ENCODE measurements around the gene GALNT17. TPM values are rescaled to one million over a fixed set of nuclear protein-coding genes. Genes with fewer than 3 reads are reported as not detected.
A peak's percentile ranks its signal among the peaks of the same experiment; 100 is the strongest.
"Not testable (repeated sequence)": the region's sequence is repeated elsewhere in the genome, so short reads cannot be mapped to it uniquely, and the experiment has no call there.

Gene GALNT17
- total and polyA plus RNA-seq, 3 experiments from 2014 or later = not detected

- H3K9me3 Mint-ChIP-seq = peaks cover 1 to 11% (median 3%) of the 10 kb centered on the region in 5 donors
- H3K9me3 ChIP-seq (ENCODE audit: low read length) = no peaks in the 10 kb centered on the region
- H3K4me1 Mint-ChIP-seq = no peaks in the 10 kb centered on the region
- no peaks in the 10 kb centered on the region for H3K27me3 ChIP-seq (ENCODE audit: insufficient read depth, low read length, poor library complexity, severe bottlenecking)
- no peaks in the 10 kb centered on the region for H3K4me1 ChIP-seq (ENCODE audit: insufficient read depth, low read length)
- H3K4me3 ChIP-seq (ENCODE audit: low read length) = no peak overlapping the region
- H3K4me3 Mint-ChIP-seq = no peak overlapping the region
- POLR2A ChIA-PET = no interaction called here
- DNase-seq = no peak
- no peak overlapping the region for H3K27ac Mint-ChIP-seq
- H3K36me3 Mint-ChIP-seq = no peaks in the 10 kb centered on the region
- no peak overlapping the region for H3K27ac ChIP-seq (ENCODE audit: low read depth, low read length)
- H3K27me3 Mint-ChIP-seq = peaks cover 0 to 2% of the 10 kb centered on the region in 2 donors
- CTCF ChIA-PET = no interaction called here
- H3K36me3 ChIP-seq (ENCODE audit: insufficient read depth, low read length) = no peaks in the 10 kb centered on the region
Observed at GRCh38 chr7:71639382-71640085, 507.6 kb downstream of the GALNT17 start.

GRCh38 chr7:71643031-71643430 lies 511.1 kb downstream of the GALNT17 start:
- H3K27ac Mint-ChIP-seq; H3K27me3 Mint-ChIP-seq; POLR2A ChIA-PET; H3K4me3 ChIP-seq (ENCODE audit: low read length); H3K4me1 ChIP-seq (ENCODE audit: insufficient read depth, low read length); DNase-seq; H3K9me3 ChIP-seq (ENCODE audit: low read length); CTCF ChIA-PET; H3K36me3 ChIP-seq (ENCODE audit: insufficient read depth, low read length); H3K27me3 ChIP-seq (ENCODE audit: insufficient read depth, low read length, poor library complexity, severe bottlenecking); H3K27ac ChIP-seq (ENCODE audit: low read depth, low read length); H3K36me3 Mint-ChIP-seq; H3K4me1 Mint-ChIP-seq: not testable (repeated sequence)
- Mint-ChIP-seq H3K9me3 (peaks cover 2 to 12% (median 7%) of the 10 kb centered on the region in 5 donors), H3K4me3 (peak overlapping the region in 1 of 7 donors; percentile 36)

GRCh38 chr7:71645836-71646235 lies 513.9 kb downstream of the GALNT17 start:
- peaks cover 7 to 15% (median 13%) of the 10 kb centered on the region in 5 donors for H3K9me3 Mint-ChIP-seq
- H3K4me3 ChIP-seq (ENCODE audit: low read length) = no peak overlapping the region
- H3K4me1 ChIP-seq (ENCODE audit: insufficient read depth, low read length) = no peaks in the 10 kb centered on the region
- no peaks in the 10 kb centered on the region for H3K9me3 ChIP-seq (ENCODE audit: low read length)
- ChIA-PET POLR2A (no interaction called here), CTCF (no interaction called here)
- no peaks in the 10 kb centered on the region for H3K27me3 ChIP-seq (ENCODE audit: insufficient read depth, low read length, poor library complexity, severe bottlenecking)
- no peak overlapping the region for H3K27ac Mint-ChIP-seq
- no peaks in the 10 kb centered on the region for H3K4me1 Mint-ChIP-seq
- H3K36me3 Mint-ChIP-seq = no peaks in the 10 kb centered on the region
- H3K27me3 Mint-ChIP-seq = no peaks in the 10 kb centered on the region
- H3K27ac ChIP-seq (ENCODE audit: low read depth, low read length) = no peak overlapping the region
- no peak for DNase-seq
- H3K4me3 Mint-ChIP-seq = no peak overlapping the region
- H3K36me3 ChIP-seq (ENCODE audit: insufficient read depth, low read length) = no peaks in the 10 kb centered on the region

- Histone ChIP-seq H3K4me1 (ENCODE audit: insufficient read depth, low read length) (no peaks in the 10 kb centered on the region), H3K4me3 (ENCODE audit: low read length) (no peak overlapping the region)
Observed at GRCh38 chr7:71649812-71650211, 517.9 kb downstream of the GALNT17 start.

GRCh38 chr7:71650653-71651337 lies 518.9 kb downstream of the GALNT17 start:
- no peaks in the 10 kb centered on the region for H3K27me3 Mint-ChIP-seq
- no peaks in the 10 kb centered on the region for H3K4me1 Mint-ChIP-seq
- ChIA-PET CTCF (no interaction called here), POLR2A (no interaction called here)
- Histone ChIP-seq H3K9me3 (ENCODE audit: low read length) (no peaks in the 10 kb centered on the region), H3K36me3 (ENCODE audit: insufficient read depth, low read length) (no peaks in the 10 kb centered on the region), H3K4me3 (ENCODE audit: low read length) (no peak overlapping the region), H3K4me1 (ENCODE audit: insufficient read depth, low read length) (no peaks in the 10 kb centered on the region), H3K27me3 (ENCODE audit: insufficient read depth, low read length, poor library complexity, severe bottlenecking) (no peaks in the 10 kb centered on the region), H3K27ac (ENCODE audit: low read depth, low read length) (no peak overlapping the region)
- no peak overlapping the region for H3K27ac Mint-ChIP-seq
- H3K9me3 Mint-ChIP-seq = peaks cover 7 to 13% (median 9%) of the 10 kb centered on the region in 5 donors
- H3K36me3 Mint-ChIP-seq = no peaks in the 10 kb centered on the region
- no peak for DNase-seq
- H3K4me3 Mint-ChIP-seq = no peak overlapping the region

More at GRCh38 chr7:71649812-71650211, 517.9 kb downstream of the GALNT17 start:
- no peak for DNase-seq
- Histone ChIP-seq H3K36me3 (ENCODE audit: insufficient read depth, low read length) (no peaks in the 10 kb centered on the region), H3K9me3 (ENCODE audit: low read length) (no peaks in the 10 kb centered on the region), H3K27ac (ENCODE audit: low read depth, low read length) (no peak overlapping the region), H3K27me3 (ENCODE audit: insufficient read depth, low read length, poor library complexity, severe bottlenecking) (no peaks in the 10 kb centered on the region)
- POLR2A ChIA-PET = no interaction called here
- H3K4me1 Mint-ChIP-seq = no peaks in the 10 kb centered on the region
- H3K27me3 Mint-ChIP-seq = no peaks in the 10 kb centered on the region
- peaks cover 7 to 16% (median 10%) of the 10 kb centered on the region in 5 donors for H3K9me3 Mint-ChIP-seq
- CTCF ChIA-PET = no interaction called here
- no peak overlapping the region for H3K4me3 Mint-ChIP-seq
- no peaks in the 10 kb centered on the region for H3K36me3 Mint-ChIP-seq
- no peak overlapping the region for H3K27ac Mint-ChIP-seq

GRCh38 chr7:71652510-71652909 lies 520.6 kb downstream of the GALNT17 start:
- H3K27ac Mint-ChIP-seq = no peak overlapping the region
- Histone ChIP-seq H3K27me3 (ENCODE audit: insufficient read depth, low read length, poor library complexity, severe bottlenecking) (no peaks in the 10 kb centered on the region), H3K4me1 (ENCODE audit: insufficient read depth, low read length) (no peaks in the 10 kb centered on the region), H3K27ac (ENCODE audit: low read depth, low read length) (no peak overlapping the region), H3K36me3 (ENCODE audit: insufficient read depth, low read length) (no peaks in the 10 kb centered on the region), H3K4me3 (ENCODE audit: low read length) (no peak overlapping the region), H3K9me3 (ENCODE audit: low read length) (no peaks in the 10 kb centered on the region)
- ChIA-PET CTCF (no interaction called here), POLR2A (no interaction called here)
- H3K9me3 Mint-ChIP-seq = peaks cover 5 to 17% (median 8%) of the 10 kb centered on the region in 5 donors
- no peak overlapping the region for H3K4me3 Mint-ChIP-seq
- no peaks in the 10 kb centered on the region for H3K36me3 Mint-ChIP-seq
- DNase-seq = no peak
- H3K4me1 Mint-ChIP-seq = no peaks in the 10 kb centered on the region
- H3K27me3 Mint-ChIP-seq = no peaks in the 10 kb centered on the region

- no peak overlapping the region for H3K27ac ChIP-seq (ENCODE audit: low read depth, low read length)
- CTCF ChIA-PET = no interaction called here
Observed at GRCh38 chr7:71657386-71657785, 525.4 kb downstream of the GALNT17 start.

GRCh38 chr7:71659622-71660021 lies 527.7 kb downstream of the GALNT17 start:
- Histone ChIP-seq H3K9me3 (ENCODE audit: low read length) (no peaks in the 10 kb centered on the region), H3K27ac (ENCODE audit: low read depth, low read length) (no peak overlapping the region), H3K36me3 (ENCODE audit: insufficient read depth, low read length) (no peaks in the 10 kb centered on the region), H3K4me1 (ENCODE audit: insufficient read depth, low read length) (no peaks in the 10 kb centered on the region), H3K27me3 (ENCODE audit: insufficient read depth, low read length, poor library complexity, severe bottlenecking) (no peaks in the 10 kb centered on the region), H3K4me3 (ENCODE audit: low read length) (no peak overlapping the region)
- H3K9me3 Mint-ChIP-seq = peaks cover 0 to 20% (median 8%) of the 10 kb centered on the region in 5 donors
- no peak overlapping the region for H3K4me3 Mint-ChIP-seq
- H3K27me3 Mint-ChIP-seq = no peaks in the 10 kb centered on the region
- H3K36me3 Mint-ChIP-seq = no peaks in the 10 kb centered on the region
- H3K4me1 Mint-ChIP-seq = no peaks in the 10 kb centered on the region
- POLR2A ChIA-PET = no interaction called here
- CTCF ChIA-PET = no interaction called here
- H3K27ac Mint-ChIP-seq = no peak overlapping the region
- no peak for DNase-seq

More at GRCh38 chr7:71657386-71657785, 525.4 kb downstream of the GALNT17 start:
- H3K9me3 ChIP-seq (ENCODE audit: low read length) = no peaks in the 10 kb centered on the region
- POLR2A ChIA-PET = no interaction called here
- H3K36me3 Mint-ChIP-seq = no peaks in the 10 kb centered on the region
- H3K4me3 Mint-ChIP-seq = no peak overlapping the region
- H3K4me1 Mint-ChIP-seq = no peaks in the 10 kb centered on the region
- H3K4me3 ChIP-seq (ENCODE audit: low read length) = no peak overlapping the region
- H3K27ac Mint-ChIP-seq = no peak overlapping the region
- H3K27me3 ChIP-seq (ENCODE audit: insufficient read depth, low read length, poor library complexity, severe bottlenecking) = no peaks in the 10 kb centered on the region
- no peaks in the 10 kb centered on the region for H3K36me3 ChIP-seq (ENCODE audit: insufficient read depth, low read length)
- no peak for DNase-seq
- H3K27me3 Mint-ChIP-seq = no peaks in the 10 kb centered on the region
- H3K4me1 ChIP-seq (ENCODE audit: insufficient read depth, low read length) = no peaks in the 10 kb centered on the region
- peaks cover 0 to 14% (median 6%) of the 10 kb centered on the region in 5 donors for H3K9me3 Mint-ChIP-seq

Measured in CD8-positive, alpha-beta memory T cell (primary cell).